ENCODE data around the gene ANXA4.
A peak's percentile ranks its signal among the peaks of the same experiment; 100 is the strongest.

ANXA4 gene

GRCh38 chr2:69741575-69742321, at the start of gene ANXA4:
Gene ANXA4, plus strand, starts transcription at chr2:69742134. Its CDS starts 39,432 bp downstream, at chr2:69781566.
- Mint-ChIP-seq H3K27ac (peak within 1 kb of the TSS; percentile 98), H3K9me3 (peaks cover 2% of the 10 kb centered on the region), H3K4me3 (peak within 1 kb of the TSS; percentile 99), H3K27me3 (no peaks in the 10 kb centered on the region), H3K36me3 (no peaks in the 10 kb centered on the region), H3K4me1 (peaks cover 50% of the 10 kb centered on the region)
- ATAC-seq: peak; percentile 89

DNA sequence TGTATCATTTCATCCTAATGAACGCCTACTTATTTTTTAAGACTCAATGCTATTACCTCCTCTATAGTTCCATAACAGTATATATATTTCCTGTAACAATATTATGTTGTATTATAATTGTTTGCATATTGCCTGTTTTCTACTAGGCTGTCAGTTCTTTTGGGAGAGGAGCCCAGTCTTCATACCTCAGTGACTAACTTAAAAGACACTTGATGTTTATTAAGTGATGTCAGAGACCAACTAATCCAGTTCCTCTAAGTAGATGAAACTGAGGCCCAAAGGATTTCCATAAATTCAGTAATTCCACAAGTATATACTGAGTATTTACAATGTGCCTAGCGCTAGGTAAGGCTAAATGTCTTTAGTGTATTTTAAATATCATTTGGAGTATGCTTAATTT, 49.5 kb upstream of the ANXA4 start:
- peaks cover 52% of the 10 kb centered on the region for H3K27me3 Mint-ChIP-seq
- peaks cover 23% of the 10 kb centered on the region for H3K4me1 Mint-ChIP-seq
- no peak overlapping the region for H3K4me3 Mint-ChIP-seq
- ATAC-seq: no peak
- no peaks in the 10 kb centered on the region for H3K9me3 Mint-ChIP-seq
- no peaks in the 10 kb centered on the region for H3K36me3 Mint-ChIP-seq
- H3K27ac Mint-ChIP-seq: no peak overlapping the region

DNA sequence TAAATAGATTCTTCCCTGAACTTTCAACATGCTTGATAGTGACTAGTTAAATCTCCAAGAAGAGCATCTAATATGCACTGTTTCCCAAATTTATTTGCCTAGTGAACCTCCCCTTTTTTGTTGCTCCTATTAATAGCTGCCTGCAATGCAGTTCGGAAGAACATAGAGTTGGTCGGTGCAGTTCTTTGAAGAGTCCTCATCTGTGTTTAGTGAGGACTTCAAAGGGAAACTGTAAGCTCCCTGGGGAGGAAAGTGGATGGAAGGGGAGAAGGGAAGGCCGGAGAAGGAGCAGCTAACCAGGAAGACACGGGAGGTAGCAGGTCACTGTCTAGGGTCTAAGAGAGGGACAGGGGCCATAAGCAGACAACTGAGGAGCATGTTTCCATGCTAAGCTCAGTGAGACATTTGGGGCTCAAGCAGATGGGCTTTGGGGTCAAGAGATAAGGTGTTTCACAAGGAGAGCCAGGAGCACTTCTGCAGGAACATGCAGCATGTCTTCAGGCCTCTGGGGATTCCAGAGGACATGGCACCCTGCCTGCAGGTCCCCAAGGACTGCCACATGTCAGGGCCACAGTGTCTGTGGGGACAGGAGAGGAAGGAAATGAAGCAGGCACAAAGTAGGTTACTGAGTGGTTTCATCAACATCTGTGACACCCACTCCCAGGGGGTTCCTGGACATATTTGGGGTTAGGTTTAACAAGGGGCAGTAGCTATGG, 48.7 kb upstream of the ANXA4 start:
- H3K36me3 Mint-ChIP-seq: no peaks in the 10 kb centered on the region
- no peaks in the 10 kb centered on the region for H3K9me3 Mint-ChIP-seq
- ATAC-seq: peak; percentile 97
- peak overlapping the region; percentile 34 for H3K27ac Mint-ChIP-seq
- H3K4me3 Mint-ChIP-seq: peak overlapping the region; percentile 37
- peaks cover 48% of the 10 kb centered on the region for H3K27me3 Mint-ChIP-seq
- peaks cover 23% of the 10 kb centered on the region for H3K4me1 Mint-ChIP-seq

DNA sequence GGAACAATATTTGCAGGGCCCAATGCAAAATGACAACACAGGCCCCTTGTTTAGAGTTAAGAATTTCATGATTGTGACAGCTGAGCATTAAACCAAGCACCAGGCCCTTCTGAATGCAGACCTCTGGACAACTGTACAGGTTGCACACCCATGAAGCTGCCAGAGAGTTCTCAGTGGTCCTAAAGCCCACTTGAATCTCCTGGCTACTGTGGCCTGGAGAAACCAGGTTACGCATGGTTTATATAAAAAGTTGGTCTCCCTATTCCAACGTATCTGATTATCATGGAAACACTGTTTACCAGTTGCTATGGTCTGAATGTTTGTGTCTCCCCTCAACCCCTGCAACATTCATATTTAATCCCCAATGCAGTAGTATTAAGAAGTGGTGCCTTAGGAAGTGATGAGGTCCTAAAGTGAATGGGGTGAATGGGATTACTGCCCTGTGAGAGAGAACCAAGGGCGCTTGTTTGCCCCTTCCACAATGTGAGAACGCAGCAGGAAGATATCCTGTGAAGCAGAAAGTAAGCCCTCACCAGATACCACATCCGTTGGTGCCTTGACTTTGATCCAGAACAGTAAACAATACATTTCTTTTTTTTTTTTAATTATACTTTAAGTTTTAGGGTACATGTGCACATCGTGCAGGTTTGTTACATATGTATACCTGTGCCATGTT, 48.0 kb upstream of the ANXA4 start:
- ATAC-seq: peak; percentile 52
- Mint-ChIP-seq H3K4me3 (peak overlapping the region; percentile 15), H3K4me1 (peaks cover 27% of the 10 kb centered on the region), H3K9me3 (no peaks in the 10 kb centered on the region), H3K36me3 (no peaks in the 10 kb centered on the region), H3K27ac (peak overlapping the region; percentile 34), H3K27me3 (peaks cover 48% of the 10 kb centered on the region)

DNA sequence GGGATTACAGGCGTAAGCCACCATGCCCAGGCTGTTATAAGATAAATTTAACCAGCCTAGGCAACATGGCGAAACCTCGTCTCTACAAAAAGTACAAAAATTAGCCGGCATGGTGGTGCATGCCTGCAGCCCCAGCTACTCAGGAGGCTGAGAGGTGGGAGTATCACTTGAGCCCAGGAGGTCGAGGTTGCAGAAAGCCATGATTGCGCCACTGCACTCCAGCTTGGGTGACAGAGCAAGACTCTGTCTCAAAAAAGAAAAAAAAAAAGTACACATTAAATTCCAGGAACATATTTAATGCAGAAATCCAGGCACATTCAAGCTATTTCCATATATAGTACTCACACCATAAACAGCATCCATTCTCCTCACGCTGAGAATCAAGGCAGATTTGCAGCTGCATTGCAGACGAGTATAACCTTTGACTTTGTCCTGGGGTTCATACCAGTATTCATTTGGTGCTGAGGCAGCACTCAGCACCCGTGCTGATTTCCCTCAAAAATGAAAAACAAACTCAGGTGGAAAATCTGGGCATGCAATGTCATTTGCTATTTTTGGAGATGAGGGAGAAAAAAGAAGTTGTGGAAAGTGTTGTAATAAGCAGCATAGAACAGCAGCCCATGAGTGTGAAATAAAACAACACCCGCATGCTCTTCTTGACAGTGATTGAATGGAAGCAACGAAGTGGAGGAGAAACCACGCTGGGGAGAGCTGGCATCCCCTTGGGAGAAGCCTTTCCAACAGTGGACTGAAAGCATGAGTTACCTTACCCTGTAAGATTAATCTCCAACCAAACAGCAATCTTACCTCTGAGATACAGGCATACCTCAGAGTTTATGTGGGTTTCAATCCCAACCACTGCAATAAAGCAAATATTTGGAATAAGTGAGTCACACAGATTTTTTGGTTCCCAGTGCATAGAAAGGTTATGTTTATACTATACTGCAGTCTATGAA, 46.8 kb upstream of the ANXA4 start:
- no peak overlapping the region for H3K27ac Mint-ChIP-seq
- ATAC-seq: no peak

DNA sequence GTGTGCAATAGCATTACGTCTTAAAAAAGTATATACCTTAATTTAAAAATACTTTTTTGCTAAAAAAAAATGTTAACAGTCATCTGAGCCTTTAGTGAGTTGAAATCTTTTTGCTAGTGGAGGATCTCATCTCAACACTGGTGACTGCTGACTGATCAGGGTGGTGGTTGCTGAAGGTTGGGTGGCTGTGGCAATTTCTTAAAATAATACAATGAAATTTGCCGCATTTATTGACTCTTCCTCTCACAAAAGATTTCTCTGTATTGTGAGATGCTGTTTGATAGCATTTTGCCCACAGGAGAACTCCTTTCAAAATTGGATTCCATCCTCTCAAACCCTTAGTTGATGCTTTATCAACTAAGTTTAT, 46.1 kb upstream of the ANXA4 start:
- Mint-ChIP-seq H3K36me3 (no peaks in the 10 kb centered on the region), H3K4me3 (no peak overlapping the region), H3K4me1 (peaks cover 25% of the 10 kb centered on the region), H3K27ac (no peak overlapping the region), H3K27me3 (peaks cover 44% of the 10 kb centered on the region), H3K9me3 (no peaks in the 10 kb centered on the region)
- ATAC-seq: no peak

More for the DNA sequence above, 46.8 kb upstream of the ANXA4 start:
- no peaks in the 10 kb centered on the region for H3K36me3 Mint-ChIP-seq
- no peaks in the 10 kb centered on the region for H3K9me3 Mint-ChIP-seq
- peaks cover 50% of the 10 kb centered on the region for H3K27me3 Mint-ChIP-seq
- H3K4me3 Mint-ChIP-seq: no peak overlapping the region
- peaks cover 25% of the 10 kb centered on the region for H3K4me1 Mint-ChIP-seq

- peaks cover 41% of the 10 kb centered on the region for H3K27me3 Mint-ChIP-seq
- H3K4me1 Mint-ChIP-seq: peaks cover 16% of the 10 kb centered on the region
- no peak overlapping the region for H3K4me3 Mint-ChIP-seq
- H3K36me3 Mint-ChIP-seq: no peaks in the 10 kb centered on the region
- H3K9me3 Mint-ChIP-seq: no peaks in the 10 kb centered on the region
- no peak for ATAC-seq
- no peak overlapping the region for H3K27ac Mint-ChIP-seq
Observed at GRCh38 chr2:69700381-69700780, 41.6 kb upstream of the ANXA4 start.

- Mint-ChIP-seq H3K27me3 (peaks cover 40% of the 10 kb centered on the region), H3K9me3 (no peaks in the 10 kb centered on the region), H3K36me3 (no peaks in the 10 kb centered on the region), H3K4me3 (no peak overlapping the region), H3K27ac (no peak overlapping the region), H3K4me1 (peaks cover 16% of the 10 kb centered on the region)
- ATAC-seq: no peak
Observed at GRCh38 chr2:69701100-69701945, 40.6 kb upstream of the ANXA4 start.

DNA sequence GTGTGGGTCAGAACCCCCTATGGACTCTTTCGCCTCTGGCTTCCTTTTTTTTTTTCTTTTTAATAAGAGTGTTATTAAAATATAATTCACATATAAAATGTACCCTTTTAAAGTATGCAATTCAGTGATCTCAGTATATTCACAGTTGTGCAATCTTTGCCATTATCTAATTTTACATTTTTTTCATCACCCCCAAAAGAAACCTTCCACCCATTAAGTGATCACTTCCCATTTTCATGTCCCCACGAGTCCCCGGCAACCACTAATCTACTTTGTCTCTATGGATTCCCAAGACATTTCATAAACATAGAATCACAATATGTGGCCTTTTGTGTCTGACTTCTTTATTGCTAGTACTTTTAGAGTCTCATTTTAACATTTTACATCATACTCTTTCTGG, 38.7 kb upstream of the ANXA4 start:
- H3K27ac Mint-ChIP-seq: no peak overlapping the region
- peaks cover 51% of the 10 kb centered on the region for H3K27me3 Mint-ChIP-seq
- H3K4me1 Mint-ChIP-seq: peaks cover 16% of the 10 kb centered on the region
- H3K9me3 Mint-ChIP-seq: no peaks in the 10 kb centered on the region
- no peak overlapping the region for H3K4me3 Mint-ChIP-seq
- H3K36me3 Mint-ChIP-seq: no peaks in the 10 kb centered on the region
- peak; percentile 45 for ATAC-seq

- Mint-ChIP-seq H3K4me3 (no peak overlapping the region), H3K9me3 (no peaks in the 10 kb centered on the region), H3K4me1 (peaks cover 9% of the 10 kb centered on the region), H3K27me3 (peaks cover 51% of the 10 kb centered on the region), H3K36me3 (no peaks in the 10 kb centered on the region), H3K27ac (no peak overlapping the region)
- ATAC-seq: no peak
Observed at GRCh38 chr2:69704446-69704845, 37.5 kb upstream of the ANXA4 start.

DNA sequence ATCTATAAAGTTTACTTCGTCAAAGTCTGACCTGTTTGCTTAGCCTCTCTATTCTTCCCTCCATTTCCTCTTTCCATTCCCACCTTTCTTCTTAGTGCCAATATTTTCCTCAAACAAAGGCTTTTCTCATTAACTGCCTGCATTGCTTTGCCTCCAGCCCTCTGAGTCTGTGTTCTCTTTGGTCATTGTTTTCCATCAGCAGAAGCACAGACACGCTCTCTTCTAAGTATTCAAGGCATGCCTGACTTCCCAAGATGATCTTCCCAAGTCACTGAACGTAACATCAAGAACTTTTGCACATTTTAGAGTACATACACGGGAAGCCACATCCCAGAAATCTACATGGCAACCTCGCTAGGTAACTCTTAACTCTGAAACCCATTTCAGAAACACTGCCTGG, 32.6 kb upstream of the ANXA4 start:
- H3K4me3 Mint-ChIP-seq: no peak overlapping the region
- no peak for ATAC-seq
- peaks cover 6% of the 10 kb centered on the region for H3K4me1 Mint-ChIP-seq
- H3K27ac Mint-ChIP-seq: no peak overlapping the region
- H3K27me3 Mint-ChIP-seq: peaks cover 70% of the 10 kb centered on the region
- H3K36me3 Mint-ChIP-seq: no peaks in the 10 kb centered on the region
- no peaks in the 10 kb centered on the region for H3K9me3 Mint-ChIP-seq

GRCh38 chr2:69711971-69712370, 30.0 kb upstream of the ANXA4 start:
- Mint-ChIP-seq H3K27me3 (peaks cover 84% of the 10 kb centered on the region), H3K9me3 (no peaks in the 10 kb centered on the region), H3K4me1 (peaks cover 12% of the 10 kb centered on the region), H3K36me3 (no peaks in the 10 kb centered on the region), H3K27ac (no peak overlapping the region), H3K4me3 (no peak overlapping the region)
- no peak for ATAC-seq

- peaks cover 17% of the 10 kb centered on the region for H3K4me1 Mint-ChIP-seq
- no peak for ATAC-seq
- no peaks in the 10 kb centered on the region for H3K36me3 Mint-ChIP-seq
- no peaks in the 10 kb centered on the region for H3K9me3 Mint-ChIP-seq
- H3K27ac Mint-ChIP-seq: no peak overlapping the region
- H3K4me3 Mint-ChIP-seq: no peak overlapping the region
- H3K27me3 Mint-ChIP-seq: peaks cover 78% of the 10 kb centered on the region
Observed at GRCh38 chr2:69714024-69714423, 27.9 kb upstream of the ANXA4 start.

Measured in stimulated activated memory B cell treated with anti-CD40 and anti-IgM and Interleukin-4, amounts not matched to agents 10 μg/mL and 1 μg/mL and 100 μg/mL, for 72 hours (primary cell).